GM18507 (cell line): ENCODE results near the gene SAFB2.

Experiments used
- DNase-seq: peaks from one replicate; pipeline ENCODE4 v3.0.0; 2011; ENCODE audit warnings: low read depth; ENCODE audit not compliant: insufficient read length; ENCODE audit errors: extremely low spot score
- FAIRE-seq: peaks from 2 replicates; lab custom pipeline; 2011; peaks lifted over from hg19 to GRCh38; lab: Jason Lieb, UNC

The SAFB2 gene

DNA sequence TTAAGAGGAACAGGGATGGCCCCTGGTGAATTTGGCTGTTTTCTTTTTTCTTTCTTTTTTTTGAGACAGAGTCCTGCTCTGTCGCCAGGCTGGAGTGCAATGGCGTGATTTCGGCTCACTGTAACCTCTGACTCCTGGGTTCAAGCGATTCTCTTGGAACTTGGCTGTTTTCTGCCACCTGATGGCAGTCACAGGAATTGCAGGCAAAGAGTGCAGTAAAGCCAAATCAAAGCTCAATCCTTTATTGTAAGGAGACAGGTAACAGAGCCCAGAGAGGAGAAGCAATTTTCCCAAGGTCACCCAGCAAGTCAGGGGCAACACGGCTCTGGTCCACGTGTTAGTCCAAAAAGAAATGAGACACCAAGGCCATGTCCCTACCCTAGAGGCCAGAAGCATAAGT lies 61.0 kb downstream of the SAFB2 start:
- DNase-seq: no peak
- no peak for FAIRE-seq

DNA sequence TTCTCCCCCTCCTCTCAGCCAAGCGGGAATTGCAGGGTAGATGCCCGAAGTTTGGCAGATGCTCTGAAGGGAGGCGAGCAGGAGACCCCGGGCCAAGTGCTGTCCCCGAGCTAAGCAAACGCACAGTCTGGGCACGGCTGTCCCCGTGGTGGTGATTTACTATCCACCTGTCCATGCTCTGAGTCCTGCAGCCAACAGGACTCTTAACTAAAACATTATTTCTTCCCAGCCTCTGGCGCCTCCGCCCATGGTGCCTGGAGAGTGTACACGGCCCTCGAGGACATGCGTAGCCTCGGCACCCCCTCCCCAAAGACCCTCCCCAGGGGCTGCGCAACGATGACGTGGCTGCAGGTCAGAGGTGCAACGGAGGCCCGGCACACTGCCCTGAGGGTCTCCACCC lies 62.4 kb downstream of the SAFB2 start:
- FAIRE-seq (no peak), DNase-seq (no peak)

GRCh38 chr19:5559804-5560133 lies 62.8 kb downstream of the SAFB2 start:
- FAIRE-seq (no peak), DNase-seq (no peak)

DNA sequence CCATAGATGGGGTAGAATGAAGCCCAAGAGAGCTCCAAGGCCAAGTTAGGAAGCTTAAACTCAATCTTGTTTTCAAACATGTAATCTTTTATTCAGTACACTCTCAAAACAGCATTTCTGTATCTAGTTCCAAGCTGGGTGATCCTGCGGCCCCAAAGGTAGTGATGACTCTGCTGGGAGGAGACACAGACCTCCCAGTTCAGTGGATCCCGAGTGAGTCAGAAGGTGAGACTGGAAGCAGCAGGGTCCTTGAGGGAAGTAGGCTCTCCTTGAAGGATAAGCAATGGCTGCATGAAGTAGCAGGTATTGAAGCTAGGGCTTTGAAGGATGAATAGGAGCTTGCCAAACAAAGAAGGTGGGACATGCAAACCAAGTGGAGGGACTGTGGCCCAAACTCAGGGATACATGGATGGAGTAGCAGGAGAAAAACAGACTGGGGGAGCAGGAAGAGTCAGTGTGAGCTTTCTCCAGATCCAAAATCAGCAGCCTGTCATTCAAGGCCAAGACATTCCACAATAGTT lies 64.4 kb downstream of the SAFB2 start:
- DNase-seq: no peak
- no peak for FAIRE-seq

- no peak for FAIRE-seq
- no peak for DNase-seq
Observed at GRCh38 chr19:5557691-5558090, 64.9 kb downstream of the SAFB2 start.

DNA sequence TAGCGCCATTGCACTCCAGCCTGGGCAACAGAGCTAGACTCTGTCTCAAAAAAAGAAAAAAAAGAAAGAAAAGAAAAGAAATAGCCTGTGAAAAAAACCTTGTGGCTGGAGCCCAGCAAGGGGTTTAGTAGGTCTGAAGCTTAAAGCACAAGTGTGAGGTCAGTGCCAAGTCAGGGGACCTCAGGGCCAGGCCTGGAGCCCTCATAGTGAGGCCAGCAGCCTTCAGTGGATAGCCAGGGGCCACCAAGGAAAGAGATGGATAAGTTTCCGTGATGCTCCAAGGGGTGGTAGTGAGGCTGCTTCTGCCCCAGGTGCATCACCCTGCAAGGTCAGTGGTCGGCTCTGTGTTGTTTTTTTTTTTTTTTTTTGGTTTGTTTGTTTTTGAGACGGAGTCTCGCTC lies 67.7 kb downstream of the SAFB2 start:
- DNase-seq (no peak), FAIRE-seq (no peak)

- DNase-seq: no peak
- FAIRE-seq: no peak
Observed at GRCh38 chr19:5553892-5554291, 68.7 kb downstream of the SAFB2 start.

DNA sequence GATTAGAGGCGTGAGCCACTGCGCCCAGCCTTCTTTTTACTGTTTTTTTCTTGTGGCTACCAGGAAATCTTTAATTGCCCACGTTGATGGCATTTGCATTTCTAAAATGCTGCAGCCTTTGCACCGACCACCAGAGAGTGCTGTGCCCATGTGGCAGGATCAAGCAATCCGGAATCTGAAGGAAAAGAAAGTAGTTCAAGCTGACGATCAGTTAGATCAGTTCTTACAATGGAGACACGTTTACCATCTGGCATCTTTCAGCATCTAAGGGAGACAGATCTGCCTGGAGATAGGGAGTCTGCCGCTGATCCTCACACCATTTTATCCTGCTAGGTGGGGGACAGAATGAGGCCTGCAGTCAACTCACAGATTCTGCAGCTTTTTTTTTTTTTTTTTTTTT lies 74.7 kb downstream of the SAFB2 start:
- DNase-seq (no peak), FAIRE-seq (peak; percentile 12)

GRCh38 chr19:5545984-5546383 lies 76.6 kb downstream of the SAFB2 start:
- no peak for FAIRE-seq
- DNase-seq: no peak

- no peak for FAIRE-seq
Observed at GRCh38 chr19:5545051-5545450, 77.5 kb downstream of the SAFB2 start.

GRCh38 chr19:5542665-5543064 lies 79.9 kb downstream of the SAFB2 start:
- FAIRE-seq: no peak
- no peak for DNase-seq

More at GRCh38 chr19:5545051-5545450, 77.5 kb downstream of the SAFB2 start:
- DNase-seq: no peak

- FAIRE-seq: no peak
Observed at GRCh38 chr19:5541456-5541855, 81.1 kb downstream of the SAFB2 start.

GRCh38 chr19:5540208-5540607 lies 82.4 kb downstream of the SAFB2 start:
- no peak for DNase-seq
- no peak for FAIRE-seq

More at GRCh38 chr19:5541456-5541855, 81.1 kb downstream of the SAFB2 start:
- no peak for DNase-seq

DNA sequence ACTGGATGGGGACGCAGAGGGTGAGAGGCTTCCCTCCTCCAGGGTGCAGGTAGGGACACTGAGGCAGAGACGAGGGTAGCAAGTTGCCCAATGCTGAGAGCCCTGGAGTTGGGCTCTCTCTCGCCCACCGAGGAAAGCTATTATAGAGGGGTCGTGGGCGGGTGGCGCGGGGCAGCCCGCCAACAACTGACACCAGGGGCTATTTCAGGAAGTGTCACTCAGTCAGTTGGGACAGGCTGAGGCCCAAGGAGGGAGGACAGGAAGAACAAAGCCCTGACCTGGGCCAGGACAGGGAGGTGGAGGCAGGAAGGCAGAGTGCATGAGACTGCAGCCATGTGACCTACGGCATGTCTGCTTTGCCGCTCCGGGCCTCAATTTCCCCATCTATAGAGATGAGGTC lies 84.7 kb downstream of the SAFB2 start:
- FAIRE-seq (no peak), DNase-seq (no peak)
